ENCODE data around the gene LIPA. TPM values are rescaled to one million over a fixed set of nuclear protein-coding genes. Genes with fewer than 3 reads are reported as not detected.

Gene LIPA
- total and polyA plus RNA-seq, 4 donors, result 57.7 to 113 (median 66.2) TPM

DNA sequence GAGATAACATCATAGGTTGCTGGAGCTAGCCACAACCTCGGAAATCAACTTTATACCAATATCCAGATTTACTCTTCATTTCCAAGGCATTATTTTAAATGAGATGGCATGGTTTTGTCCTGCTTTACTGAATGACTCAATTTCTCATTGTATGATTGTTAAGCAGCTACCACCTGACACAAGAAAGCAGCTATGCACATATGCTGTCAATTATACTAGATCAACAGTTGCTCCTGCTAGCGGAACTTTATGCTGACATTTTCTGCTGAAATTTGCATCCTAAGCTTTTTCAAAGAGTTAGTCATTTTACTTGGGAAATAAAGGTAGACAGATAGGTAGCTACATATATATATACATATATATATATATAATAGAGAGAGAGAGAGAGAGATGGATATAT lies 35.5 kb downstream of the LIPA start:
- H3K27me3 ChIP-seq (ENCODE audit: control insufficient read depth, insufficient read depth, low read length), result no peaks in the 10 kb centered on the region
- peaks cover 4% of the 10 kb centered on the region for H3K36me3 ChIP-seq (ENCODE audit: control insufficient read depth, insufficient read depth, low read length)
- H3K4me3 ChIP-seq (ENCODE audit: low read depth, low read length), result no peak overlapping the region
- no CpG with 5 or more reads among the region's 2 CpGs for WGBS (ENCODE audit: insufficient coverage)
- H3K9me3 ChIP-seq (ENCODE audit: control insufficient read depth, insufficient read depth, low read length), result no peaks in the 10 kb centered on the region
- no peak for DNase-seq (ENCODE audit: low read depth in 4 of 6, low spot score in 6 of 6)
- peaks cover 7% of the 10 kb centered on the region for H3K4me1 ChIP-seq (ENCODE audit: control insufficient read depth, insufficient read depth, low read length)
- no peak overlapping the region for H3K27ac ChIP-seq (ENCODE audit: low read depth, low read length)

DNA sequence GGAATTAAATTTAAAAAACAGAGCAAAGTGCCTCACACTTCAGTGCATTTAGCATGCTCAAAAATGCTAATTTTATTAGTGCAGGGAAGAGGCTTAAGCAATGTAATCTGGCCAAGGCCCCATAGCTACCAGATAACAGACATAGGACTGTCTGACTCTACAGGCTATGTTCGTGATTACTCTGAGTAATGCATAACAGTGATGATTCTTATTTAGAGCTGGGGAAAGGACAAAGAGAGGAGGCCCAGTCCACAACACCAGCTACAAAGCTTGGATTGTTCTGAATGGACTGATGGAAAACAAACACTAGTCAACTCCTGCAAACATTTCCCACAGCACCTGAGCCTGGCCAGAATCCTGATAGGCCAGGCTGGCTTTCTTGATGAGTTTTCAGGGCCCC lies 36.1 kb downstream of the LIPA start:
- H3K27ac ChIP-seq (ENCODE audit: low read depth, low read length), result no peak overlapping the region
- no peaks in the 10 kb centered on the region for H3K9me3 ChIP-seq (ENCODE audit: control insufficient read depth, insufficient read depth, low read length)

DNA sequence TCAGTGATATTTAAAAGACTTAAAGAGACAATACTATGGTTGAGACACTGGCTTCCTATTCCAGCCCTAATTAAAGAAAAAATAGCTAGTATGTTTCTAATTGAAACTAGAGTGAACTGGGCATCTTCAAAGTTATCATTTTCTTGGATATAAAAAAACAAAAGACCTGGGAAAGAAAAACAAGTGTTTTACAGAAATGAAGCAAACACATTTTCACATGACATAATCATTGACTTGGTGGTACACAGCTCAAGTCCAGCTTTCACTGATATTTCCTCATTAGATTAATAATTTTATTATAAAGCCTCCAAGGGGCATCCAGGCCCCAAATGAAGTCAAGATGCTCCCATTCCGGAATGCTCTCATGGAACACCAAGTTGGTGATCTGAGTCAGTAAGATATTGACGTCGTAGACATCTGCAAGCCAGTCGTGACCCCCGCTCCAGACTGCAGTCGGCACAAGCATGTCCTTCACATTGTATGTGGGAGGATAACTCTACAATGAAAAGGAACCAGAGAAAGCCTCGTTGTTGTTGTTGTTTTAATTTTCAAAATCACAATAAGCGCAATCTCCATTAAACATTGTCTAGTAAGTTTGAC lies 36.9 kb downstream of the LIPA start:
- no peak for DNase-seq (ENCODE audit: low read depth in 4 of 6, low spot score in 6 of 6)
- peaks cover 4% of the 10 kb centered on the region for H3K36me3 ChIP-seq (ENCODE audit: control insufficient read depth, insufficient read depth, low read length)
- no peaks in the 10 kb centered on the region for H3K9me3 ChIP-seq (ENCODE audit: control insufficient read depth, insufficient read depth, low read length)
- WGBS (ENCODE audit: insufficient coverage), result 83% methylated on average over 3 of the region's 8 CpGs
- no peak overlapping the region for H3K4me3 ChIP-seq (ENCODE audit: low read depth, low read length)
- no peak overlapping the region for H3K27ac ChIP-seq (ENCODE audit: low read depth, low read length)
- H3K4me1 ChIP-seq (ENCODE audit: control insufficient read depth, insufficient read depth, low read length), result peaks cover 3% of the 10 kb centered on the region
- peaks cover 13% of the 10 kb centered on the region for H3K27me3 ChIP-seq (ENCODE audit: control insufficient read depth, insufficient read depth, low read length)

More for the DNA sequence above, 36.1 kb downstream of the LIPA start:
- peaks cover 4% of the 10 kb centered on the region for H3K36me3 ChIP-seq (ENCODE audit: control insufficient read depth, insufficient read depth, low read length)
- peaks cover 7% of the 10 kb centered on the region for H3K4me1 ChIP-seq (ENCODE audit: control insufficient read depth, insufficient read depth, low read length)
- peak in 1 of 6 donors; percentile 14 for DNase-seq (ENCODE audit: low read depth in 4 of 6, low spot score in 6 of 6)
- H3K4me3 ChIP-seq (ENCODE audit: low read depth, low read length), result no peak overlapping the region
- peaks cover 5% of the 10 kb centered on the region for H3K27me3 ChIP-seq (ENCODE audit: control insufficient read depth, insufficient read depth, low read length)
- no CpG with 5 or more reads among the region's 1 CpG for WGBS (ENCODE audit: insufficient coverage)

DNA sequence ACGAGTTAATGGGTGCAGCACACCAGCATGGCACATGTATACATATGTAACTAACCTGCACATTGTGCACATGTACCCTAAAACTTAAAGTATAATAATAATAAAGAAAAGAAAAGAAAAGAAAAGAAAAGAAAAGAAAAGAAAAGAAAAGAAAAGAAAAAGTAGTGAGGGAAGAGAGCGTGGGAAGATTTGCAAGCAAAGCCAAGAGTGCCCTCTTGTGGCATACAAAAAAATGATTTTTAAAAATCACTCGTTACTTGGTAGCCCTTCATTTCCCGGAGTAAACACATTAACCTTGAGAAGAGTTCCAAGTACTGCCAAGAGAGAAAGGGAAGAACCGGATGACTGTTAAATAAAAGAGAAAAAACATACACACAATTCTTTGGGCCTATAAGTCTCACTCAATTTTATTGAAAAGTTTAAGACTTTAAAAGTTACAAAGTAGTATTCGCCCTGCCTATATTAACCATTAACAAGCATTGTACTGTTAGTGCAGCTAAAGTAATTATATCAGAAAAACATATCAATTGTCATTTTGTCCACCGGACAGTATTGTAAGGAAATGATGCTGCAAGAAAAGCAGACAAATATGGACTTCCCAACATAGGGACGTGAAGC lies 38.3 kb downstream of the LIPA start:
- peaks cover 2% of the 10 kb centered on the region for H3K4me1 ChIP-seq (ENCODE audit: control insufficient read depth, insufficient read depth, low read length)
- H3K36me3 ChIP-seq (ENCODE audit: control insufficient read depth, insufficient read depth, low read length), result no peaks in the 10 kb centered on the region
- no peaks in the 10 kb centered on the region for H3K9me3 ChIP-seq (ENCODE audit: control insufficient read depth, insufficient read depth, low read length)
- peak in 2 of 6 donors; percentile 70 to 83 for DNase-seq (ENCODE audit: low read depth in 4 of 6, low spot score in 6 of 6)
- H3K27ac ChIP-seq (ENCODE audit: low read depth, low read length), result no peak overlapping the region
- H3K27me3 ChIP-seq (ENCODE audit: control insufficient read depth, insufficient read depth, low read length), result peaks cover 25% of the 10 kb centered on the region
- no peak overlapping the region for H3K4me3 ChIP-seq (ENCODE audit: low read depth, low read length)
- WGBS (ENCODE audit: insufficient coverage), result 0% methylated on average over 1 of the region's 8 CpGs

DNA sequence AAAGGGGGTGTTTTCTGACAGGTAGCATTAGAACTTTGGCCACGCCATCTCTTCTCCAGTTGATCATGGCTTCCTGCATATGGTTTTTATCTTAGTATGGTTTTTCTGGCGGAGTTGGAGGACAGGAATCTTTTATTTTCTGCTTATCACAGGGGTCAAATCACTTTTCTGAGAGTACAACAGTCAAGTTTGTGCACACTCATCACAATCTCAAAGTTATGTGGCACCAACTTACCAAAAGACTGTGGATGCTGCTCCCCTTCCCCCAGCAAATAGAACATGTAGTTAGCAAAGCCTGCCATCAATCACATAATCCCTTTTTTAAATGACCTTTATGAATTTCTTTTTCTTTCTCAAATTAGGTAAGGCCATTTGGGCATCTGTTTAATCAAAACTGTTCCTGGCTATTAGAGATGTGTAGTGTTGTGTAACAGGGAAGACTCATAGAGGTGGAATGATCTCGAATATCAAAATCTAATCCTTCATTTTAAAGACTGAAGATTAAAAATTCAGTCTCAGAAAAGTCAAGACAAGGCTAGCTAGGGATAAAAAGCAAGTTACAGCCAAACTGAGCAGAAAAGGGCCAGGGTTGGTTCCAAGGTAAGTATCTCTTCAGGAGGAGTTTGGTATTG lies 40.7 kb downstream of the LIPA start:
- no peak for DNase-seq (ENCODE audit: low read depth in 4 of 6, low spot score in 6 of 6)
- Histone ChIP-seq H3K4me1 (ENCODE audit: control insufficient read depth, insufficient read depth, low read length) (peaks cover 21% of the 10 kb centered on the region), H3K36me3 (ENCODE audit: control insufficient read depth, insufficient read depth, low read length) (no peaks in the 10 kb centered on the region), H3K4me3 (ENCODE audit: low read depth, low read length) (no peak overlapping the region), H3K27ac (ENCODE audit: low read depth, low read length) (no peak overlapping the region), H3K27me3 (ENCODE audit: control insufficient read depth, insufficient read depth, low read length) (peaks cover 45% of the 10 kb centered on the region), H3K9me3 (ENCODE audit: control insufficient read depth, insufficient read depth, low read length) (no peaks in the 10 kb centered on the region)
- 100% methylated on average over 1 of the region's 3 CpGs for WGBS (ENCODE audit: insufficient coverage)

DNA sequence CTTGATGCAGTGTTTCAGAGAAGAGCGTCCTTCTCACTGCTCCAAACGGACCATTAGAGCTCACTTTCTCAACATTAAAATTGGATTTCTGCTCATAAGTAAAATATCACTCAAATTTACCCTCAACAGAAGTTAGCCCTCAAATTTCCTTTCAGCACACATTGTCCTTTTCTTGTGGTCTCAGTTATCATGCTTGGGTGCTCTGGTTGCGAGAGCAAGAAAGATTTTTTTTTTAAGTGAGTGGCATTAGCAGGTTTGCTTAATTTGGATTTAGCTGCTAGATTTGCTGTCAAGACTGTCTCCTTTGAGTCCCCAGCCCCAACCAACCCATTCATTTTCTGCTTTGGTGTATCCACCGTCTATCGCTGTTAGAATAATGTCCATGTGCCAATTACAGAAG lies 41.9 kb downstream of the LIPA start:
- Histone ChIP-seq H3K36me3 (ENCODE audit: control insufficient read depth, insufficient read depth, low read length) (no peaks in the 10 kb centered on the region), H3K4me3 (ENCODE audit: low read depth, low read length) (no peak overlapping the region), H3K27me3 (ENCODE audit: control insufficient read depth, insufficient read depth, low read length) (peaks cover 45% of the 10 kb centered on the region), H3K27ac (ENCODE audit: low read depth, low read length) (no peak overlapping the region), H3K9me3 (ENCODE audit: control insufficient read depth, insufficient read depth, low read length) (no peaks in the 10 kb centered on the region), H3K4me1 (ENCODE audit: control insufficient read depth, insufficient read depth, low read length) (peaks cover 21% of the 10 kb centered on the region)
- 84% methylated on average over 4 of the region's 5 CpGs for WGBS (ENCODE audit: insufficient coverage)
- DNase-seq (ENCODE audit: low read depth in 4 of 6, low spot score in 6 of 6), result no peak

DNA sequence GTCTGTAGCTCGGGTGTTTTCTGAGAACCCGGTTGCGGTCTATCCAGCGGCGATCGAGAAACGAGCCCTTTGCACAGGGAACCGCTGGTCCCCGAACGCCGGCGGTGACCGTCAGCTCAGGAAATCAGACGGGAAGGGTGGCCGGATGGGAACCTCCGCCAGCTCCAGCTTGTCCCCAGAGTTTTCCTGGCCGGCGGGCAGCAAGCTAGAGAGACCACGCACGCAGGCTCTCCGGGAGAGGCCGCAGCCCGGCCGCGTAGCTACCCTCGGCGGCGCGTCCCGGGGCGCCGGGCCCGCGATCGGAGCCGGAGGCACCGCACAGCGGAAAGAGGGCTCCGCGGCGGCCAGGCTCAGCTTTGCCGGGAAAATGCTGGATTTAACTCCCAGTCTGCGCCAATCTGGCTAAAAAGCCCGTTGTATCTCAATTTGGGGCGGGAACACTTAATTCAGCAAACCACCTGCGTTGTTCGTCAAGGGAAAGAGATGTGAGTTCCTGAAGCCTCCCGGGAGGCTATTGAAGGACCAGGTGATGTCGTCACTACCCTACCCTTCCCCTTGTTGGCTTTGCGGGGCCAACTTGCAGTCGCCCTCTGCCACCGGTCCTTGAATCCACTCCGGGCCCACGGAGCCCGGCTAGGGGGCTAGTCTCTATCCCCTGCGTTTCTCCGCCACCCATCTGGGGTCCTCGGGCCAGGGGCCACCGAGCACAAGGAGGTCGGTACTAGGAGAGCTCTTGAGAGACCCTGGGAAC lies 43.6 kb downstream of the LIPA start:
- Histone ChIP-seq H3K27ac (ENCODE audit: low read depth, low read length) (peak overlapping the region; percentile 33), H3K4me1 (ENCODE audit: control insufficient read depth, insufficient read depth, low read length) (peaks cover 21% of the 10 kb centered on the region), H3K36me3 (ENCODE audit: control insufficient read depth, insufficient read depth, low read length) (no peaks in the 10 kb centered on the region), H3K9me3 (ENCODE audit: control insufficient read depth, insufficient read depth, low read length) (no peaks in the 10 kb centered on the region), H3K27me3 (ENCODE audit: control insufficient read depth, insufficient read depth, low read length) (peaks cover 52% of the 10 kb centered on the region), H3K4me3 (ENCODE audit: low read depth, low read length) (peak overlapping the region; percentile 47)
- DNase-seq (ENCODE audit: low read depth in 4 of 6, low spot score in 6 of 6), result peak in 2 of 6 donors; percentile 31 to 55
- 3% methylated on average over 60 of the region's 60 CpGs for WGBS (ENCODE audit: insufficient coverage)

DNA sequence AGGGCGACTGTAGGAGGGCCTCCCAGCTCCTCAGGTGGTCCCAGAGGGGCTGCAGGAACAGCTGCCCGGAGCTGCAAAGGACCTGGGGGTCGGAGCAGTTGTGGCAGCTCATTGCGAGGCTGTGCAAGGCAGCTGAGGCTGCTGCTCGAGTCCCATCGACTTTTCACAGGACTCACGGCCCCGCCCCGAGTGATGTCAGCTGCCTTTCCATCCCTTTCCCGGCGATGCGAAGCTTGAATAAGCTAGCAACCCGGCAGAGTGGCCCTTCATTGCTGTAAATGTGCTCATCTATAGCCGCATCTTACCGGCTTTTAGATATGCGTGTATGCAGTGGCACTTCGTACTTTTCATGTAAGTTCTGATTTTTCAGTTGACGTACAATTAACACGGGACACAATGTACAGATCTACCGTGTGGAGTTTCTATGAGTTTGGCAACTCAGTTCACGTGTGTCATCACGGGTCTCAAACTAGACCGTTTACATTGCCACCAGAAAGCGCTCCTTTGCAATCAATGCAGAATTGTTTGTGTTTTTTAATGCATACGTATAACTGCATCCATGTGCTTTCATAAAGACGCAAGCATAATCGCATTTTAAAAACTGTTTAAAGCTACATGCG lies 44.3 kb downstream of the LIPA start, which contains the start of gene CH25H:
Gene CH25H, minus strand, starts transcription at position 137 of the 620 bp plus-strand sequence. Its CDS starts 25 bp downstream, at position 112.
- peaks cover 52% of the 10 kb centered on the region for H3K27me3 ChIP-seq (ENCODE audit: control insufficient read depth, insufficient read depth, low read length)
- H3K4me3 ChIP-seq (ENCODE audit: low read depth, low read length), result peak within 1 kb of the TSS; percentile 47
- peaks cover 21% of the 10 kb centered on the region for H3K4me1 ChIP-seq (ENCODE audit: control insufficient read depth, insufficient read depth, low read length)
- peak within 1 kb of the TSS; percentile 33 for H3K27ac ChIP-seq (ENCODE audit: low read depth, low read length)
- peak in 2 of 6 donors; percentile 82 for DNase-seq (ENCODE audit: low read depth in 4 of 6, low spot score in 6 of 6)
- WGBS (ENCODE audit: insufficient coverage), result 0% methylated on average over 25 of the region's 28 CpGs
- H3K36me3 ChIP-seq (ENCODE audit: control insufficient read depth, insufficient read depth, low read length), result no peaks in the 10 kb centered on the region
- H3K9me3 ChIP-seq (ENCODE audit: control insufficient read depth, insufficient read depth, low read length), result no peaks in the 10 kb centered on the region

Data from spinal cord (tissue), 10 donors.